ENCODE results near the gene UBE2S. TPM values are rescaled to one million over a fixed set of nuclear protein-coding genes. Genes with fewer than 3 reads are reported as not detected.

UBE2S gene
- polyA plus RNA-seq, 1 experiment: 28.9 TPM

DNA sequence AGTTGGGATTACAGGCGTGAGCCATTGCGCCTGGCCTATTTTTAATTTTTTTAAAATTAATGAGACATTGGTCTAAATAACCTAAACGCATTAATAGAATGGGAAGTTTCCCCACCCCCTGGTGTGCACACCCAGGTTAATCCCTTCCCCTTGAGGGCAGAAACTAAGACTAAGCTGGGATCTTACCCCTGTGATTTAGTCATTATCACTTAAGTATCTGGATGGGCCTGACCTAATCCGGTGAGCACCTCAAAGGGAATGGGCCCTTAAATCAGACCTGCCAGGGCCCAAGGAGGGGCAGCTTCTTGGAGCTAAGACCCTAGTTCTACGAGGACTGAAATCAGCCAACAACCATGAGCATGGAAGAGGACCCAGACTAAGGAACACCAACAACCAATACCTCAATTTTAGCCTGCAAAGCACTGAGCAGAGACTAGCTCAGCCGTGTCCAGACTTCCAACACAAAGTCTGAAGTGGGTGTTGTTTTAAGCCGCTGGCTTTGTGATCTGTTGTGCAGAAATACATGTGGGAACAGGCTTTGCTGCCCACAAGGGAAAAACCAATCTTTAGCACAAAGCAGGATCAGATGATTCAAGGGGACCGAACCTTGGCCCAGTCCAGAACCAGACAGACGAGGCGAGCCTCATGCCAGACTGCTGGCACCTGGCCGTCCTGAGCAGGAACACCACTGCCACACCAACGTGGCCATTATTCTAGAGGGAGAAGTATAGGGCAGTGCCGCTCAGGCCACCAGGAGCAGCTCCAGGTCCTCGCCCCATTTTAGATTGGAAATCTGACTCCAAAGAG, 7.1 kb downstream of the UBE2S start:
- H3K27me3 ChIP-seq (ENCODE audit: control insufficient read depth, insufficient read depth, low read length): no peaks in the 10 kb centered on the region
- no peak overlapping the region for H3K4me3 ChIP-seq (ENCODE audit: low read depth, low read length)
- H3K27ac ChIP-seq (ENCODE audit: low read depth, low read length): peak overlapping the region; percentile 11
- TF ChIP-seq, protein P1, sequence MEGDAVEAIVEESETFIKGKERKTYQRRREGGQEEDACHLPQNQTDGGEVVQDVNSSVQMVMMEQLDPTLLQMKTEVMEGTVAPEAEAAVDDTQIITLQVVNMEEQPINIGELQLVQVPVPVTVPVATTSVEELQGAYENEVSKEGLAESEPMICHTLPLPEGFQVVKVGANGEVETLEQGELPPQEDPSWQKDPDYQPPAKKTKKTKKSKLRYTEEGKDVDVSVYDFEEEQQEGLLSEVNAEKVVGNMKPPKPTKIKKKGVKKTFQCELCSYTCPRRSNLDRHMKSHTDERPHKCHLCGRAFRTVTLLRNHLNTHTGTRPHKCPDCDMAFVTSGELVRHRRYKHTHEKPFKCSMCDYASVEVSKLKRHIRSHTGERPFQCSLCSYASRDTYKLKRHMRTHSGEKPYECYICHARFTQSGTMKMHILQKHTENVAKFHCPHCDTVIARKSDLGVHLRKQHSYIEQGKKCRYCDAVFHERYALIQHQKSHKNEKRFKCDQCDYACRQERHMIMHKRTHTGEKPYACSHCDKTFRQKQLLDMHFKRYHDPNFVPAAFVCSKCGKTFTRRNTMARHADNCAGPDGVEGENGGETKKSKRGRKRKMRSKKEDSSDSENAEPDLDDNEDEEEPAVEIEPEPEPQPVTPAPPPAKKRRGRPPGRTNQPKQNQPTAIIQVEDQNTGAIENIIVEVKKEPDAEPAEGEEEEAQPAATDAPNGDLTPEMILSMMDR (IDR thresholded peaks at IDR 0.05; ENCODE audit: low read depth, low read length): no peak
- ChIA-PET CTCF (interaction anchor here (0.6 to 1.0 kb wide), 3 partner anchors 67 to 259 kb away, joined by 3 read pairs; no protein-coding TSS in a partner anchor), POLR2A (interaction anchor here (1.0 to 1.2 kb wide), 2 partner anchors 9 to 11 kb away, joined by 4 to 5 read pairs; no protein-coding TSS in a partner anchor)
- no peaks in the 10 kb centered on the region for H3K9me3 ChIP-seq (ENCODE audit: control insufficient read depth, insufficient read depth, low read length)
- DNase-seq (ENCODE audit: low read depth, low spot score): no peak

DNA sequence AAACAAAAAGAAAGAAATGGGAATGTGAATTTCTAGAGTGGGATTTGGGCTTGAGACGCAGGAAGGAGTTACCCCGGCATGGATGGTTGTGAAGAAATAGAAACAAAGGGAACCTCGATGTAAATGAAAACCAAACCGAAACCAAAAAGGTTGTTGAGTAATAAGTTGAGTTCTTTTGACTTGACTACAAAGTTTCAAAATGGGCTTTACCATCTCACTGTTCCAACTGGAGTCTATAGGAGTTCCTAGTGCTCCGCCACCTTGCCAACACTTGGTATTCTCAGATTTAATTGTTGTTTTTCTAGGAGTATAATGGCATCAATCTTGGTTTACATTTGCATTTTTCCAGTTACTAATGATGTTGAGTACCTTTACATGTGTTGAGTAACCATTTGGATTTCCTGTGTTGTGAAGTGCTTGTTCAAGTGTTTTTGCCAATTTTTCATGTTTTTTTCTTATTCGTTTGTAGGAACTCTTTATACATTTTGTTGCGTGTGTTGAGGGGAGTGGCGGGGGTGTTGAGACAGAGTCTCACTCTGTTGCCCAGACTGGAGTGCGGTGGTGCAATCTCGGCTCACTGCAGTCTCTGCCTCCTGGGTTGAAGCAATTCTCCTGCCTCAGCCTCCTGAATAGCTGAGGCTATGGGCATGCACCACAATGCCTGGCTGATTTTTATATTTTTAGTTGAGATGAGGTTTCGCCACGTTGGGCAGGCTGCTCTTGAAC, 9.2 kb downstream of the UBE2S start:
- POLR2A ChIA-PET: interaction anchor here (3.0 kb wide), 1 partner anchor 9 kb away, joined by 24 read pairs; the partner anchor contains the start of gene UBE2S

DNA sequence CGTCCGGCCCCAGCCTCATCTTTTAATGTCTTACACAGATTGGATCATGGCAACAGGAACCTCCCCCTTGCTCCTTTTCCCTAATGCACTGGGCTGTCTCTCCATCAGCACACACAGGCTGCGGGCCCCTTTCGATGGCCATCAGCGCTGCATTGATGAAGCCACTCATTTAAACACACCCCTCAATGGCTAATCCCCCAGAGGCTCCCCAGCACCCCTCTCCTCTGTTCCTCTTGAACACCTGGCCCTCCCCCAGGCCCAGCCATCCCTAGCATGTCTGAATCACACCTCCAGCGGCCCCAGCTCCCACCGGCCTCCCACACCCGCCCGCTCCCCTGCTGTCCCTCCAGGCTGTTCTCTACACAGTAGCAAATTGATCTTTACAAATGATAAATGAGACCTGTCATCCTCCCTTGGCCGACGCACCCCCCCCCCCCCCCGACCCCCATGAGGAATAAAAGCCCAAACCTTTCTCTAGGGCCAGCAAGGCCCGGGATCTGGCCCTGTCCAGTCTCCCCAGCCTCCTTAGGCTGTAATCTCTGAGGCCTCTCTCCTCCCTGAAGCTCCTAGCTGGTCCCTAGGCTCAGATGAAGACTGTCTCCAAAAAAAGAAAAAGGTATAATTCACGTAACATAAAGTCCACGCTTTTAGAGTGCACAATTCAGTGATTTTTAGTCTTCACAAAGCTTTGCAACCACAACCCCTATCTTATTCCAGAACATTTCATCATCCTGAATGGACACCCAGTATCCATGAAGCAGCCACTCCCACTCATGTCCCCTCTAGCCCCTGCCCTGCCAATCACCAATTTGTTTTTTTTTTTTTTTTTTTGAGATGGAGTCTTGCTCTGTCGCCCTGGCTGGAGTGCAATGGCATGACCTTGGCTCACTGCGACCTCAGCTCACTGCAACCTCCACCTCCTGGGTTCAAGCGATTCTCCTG, 14.5 kb downstream of the UBE2S start:
- Histone ChIP-seq H3K4me3 (ENCODE audit: low read depth, low read length) (no peak overlapping the region), H3K9me3 (ENCODE audit: control insufficient read depth, insufficient read depth, low read length) (no peaks in the 10 kb centered on the region), H3K27me3 (ENCODE audit: control insufficient read depth, insufficient read depth, low read length) (no peaks in the 10 kb centered on the region), H3K27ac (ENCODE audit: low read depth, low read length) (no peak overlapping the region)
- ChIA-PET CTCF (interaction anchor here (0.6 kb wide), 1 partner anchor 254 kb away, joined by 3 read pairs; no protein-coding TSS in a partner anchor), POLR2A (interaction anchor here (0.6 to 10.3 kb wide), 5 partner anchors 12 to 227 kb away, joined by 3 to 93 read pairs (median 7); partner anchors contain the start of gene UBE2S)
- no peak for DNase-seq (ENCODE audit: low read depth, low spot score)
- TF ChIP-seq, protein P1 (IDR thresholded peaks at IDR 0.05; ENCODE audit: low read depth, low read length): no peak

More for the DNA sequence above, 9.2 kb downstream of the UBE2S start:
- TF ChIP-seq, protein P1 (IDR thresholded peaks at IDR 0.05; ENCODE audit: low read depth, low read length): no peak
- Histone ChIP-seq H3K4me3 (ENCODE audit: low read depth, low read length) (no peak overlapping the region), H3K27me3 (ENCODE audit: control insufficient read depth, insufficient read depth, low read length) (no peaks in the 10 kb centered on the region), H3K9me3 (ENCODE audit: control insufficient read depth, insufficient read depth, low read length) (no peaks in the 10 kb centered on the region), H3K27ac (ENCODE audit: low read depth, low read length) (no peak overlapping the region)
- DNase-seq (ENCODE audit: low read depth, low spot score): no peak
- CTCF ChIA-PET: no interaction called here

GRCh38 chr19:55391702-55392615, 15.6 kb downstream of the UBE2S start:
- H3K4me3 ChIP-seq (ENCODE audit: low read depth, low read length): no peak overlapping the region
- ChIA-PET POLR2A (interaction anchor here (0.7 to 10.3 kb wide), 5 partner anchors 8 to 61 kb away, joined by 3 to 93 read pairs (median 5); partner anchors contain the start of gene UBE2S), CTCF (interaction anchor here (0.6 kb wide), 1 partner anchor 252 kb away, joined by 3 read pairs; no protein-coding TSS in a partner anchor)
- peak overlapping the region; percentile 39 for H3K27ac ChIP-seq (ENCODE audit: low read depth, low read length)
- TF ChIP-seq, protein P1 (IDR thresholded peaks at IDR 0.05; ENCODE audit: low read depth, low read length): no peak
- H3K9me3 ChIP-seq (ENCODE audit: control insufficient read depth, insufficient read depth, low read length): no peaks in the 10 kb centered on the region
- peak; percentile 42 for DNase-seq (ENCODE audit: low read depth, low spot score)
- H3K27me3 ChIP-seq (ENCODE audit: control insufficient read depth, insufficient read depth, low read length): no peaks in the 10 kb centered on the region
